HG03354 (cell line): ENCODE data around the gene ST13.
"Not testable (repeated sequence)": the region's sequence is repeated elsewhere in the genome, so short reads cannot be mapped to it uniquely, and the experiment has no call there.

Experiments used
- ATAC-seq: cut with Tn5 transposase; IDR thresholded peaks from one replicate; pipeline ENCODE4 v1.9.1; 2021; ENCODE audit warnings: mild to moderate bottlenecking; ENCODE audit not compliant: unreplicated experiment, poor library complexity, severe bottlenecking

The ST13 gene

DNA sequence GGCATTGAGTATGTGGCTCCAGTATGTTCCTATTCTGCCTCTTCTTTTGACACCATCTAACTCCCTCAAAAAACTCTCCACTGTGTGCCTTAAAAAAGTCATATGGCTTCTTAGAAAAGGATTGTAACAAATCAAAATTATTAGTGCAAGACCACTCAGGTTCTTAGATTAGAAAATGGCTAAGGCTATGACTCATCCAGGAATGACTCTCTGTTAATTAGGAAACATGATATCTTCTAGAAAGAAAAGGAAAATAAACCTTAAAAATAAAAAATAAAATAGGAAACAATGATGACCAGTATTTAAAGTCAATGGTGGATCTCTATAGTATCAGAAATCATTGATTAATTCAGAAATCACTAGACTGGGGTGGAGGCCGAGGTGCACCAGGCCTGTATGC lies 59.0 kb downstream of the ST13 start:
- no peak for ATAC-seq

DNA sequence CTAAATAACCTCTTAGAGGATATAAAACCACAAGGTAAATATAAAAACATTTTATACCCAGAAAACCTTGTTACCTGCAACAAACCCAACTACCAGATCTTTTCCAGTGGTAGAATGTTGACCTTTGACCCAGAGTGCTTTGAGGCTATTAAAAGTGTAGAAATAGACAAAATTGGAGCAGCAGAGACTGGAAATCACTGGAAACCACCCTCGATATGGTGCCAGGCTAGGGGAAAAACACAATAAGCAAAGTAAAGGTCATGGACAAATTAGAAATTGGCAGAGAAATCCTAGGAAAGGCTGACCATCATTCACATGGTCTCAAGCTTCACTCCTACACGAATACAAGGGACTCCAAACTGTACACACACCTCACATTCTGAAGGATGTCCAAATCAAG lies 64.0 kb downstream of the ST13 start:
- no peak for ATAC-seq

DNA sequence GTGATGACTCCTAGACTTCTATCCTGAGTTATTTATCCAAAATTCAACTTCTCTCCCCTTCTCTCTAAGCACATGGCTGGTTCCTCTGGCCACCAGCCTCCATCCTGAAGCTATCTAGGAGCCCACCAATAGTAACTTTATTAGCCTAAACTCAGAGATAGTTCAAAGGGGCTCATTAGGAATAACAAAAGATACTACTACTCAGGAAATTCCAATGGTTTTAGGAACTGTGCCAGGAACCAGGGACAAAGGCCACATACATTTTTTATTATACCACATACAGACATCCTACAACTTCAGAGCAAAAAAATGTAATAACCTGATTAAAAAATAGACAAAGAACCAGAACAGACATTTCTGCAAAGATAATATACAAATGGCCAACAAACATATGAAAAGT lies 65.2 kb downstream of the ST13 start:
- no peak for ATAC-seq

DNA sequence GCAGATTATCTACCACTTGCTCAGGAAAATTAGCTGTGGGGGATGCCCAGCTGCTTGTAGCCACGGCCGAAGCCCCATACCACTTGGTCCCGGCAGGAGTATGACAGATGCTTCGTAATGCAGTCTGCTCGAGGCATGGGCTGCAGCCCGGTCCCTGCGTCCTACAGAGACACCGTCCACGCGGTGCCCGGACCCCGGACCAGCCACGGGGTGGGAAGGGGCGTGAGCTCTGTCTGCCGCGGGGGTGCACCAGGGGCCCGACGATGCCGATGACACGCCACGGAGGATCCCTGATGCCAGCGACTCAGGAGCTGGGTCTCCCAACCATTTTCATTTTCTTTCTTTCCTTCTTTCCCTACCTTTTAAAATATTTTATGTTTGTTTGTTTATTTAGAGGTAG lies 67.3 kb downstream of the ST13 start:
- no peak for ATAC-seq

DNA sequence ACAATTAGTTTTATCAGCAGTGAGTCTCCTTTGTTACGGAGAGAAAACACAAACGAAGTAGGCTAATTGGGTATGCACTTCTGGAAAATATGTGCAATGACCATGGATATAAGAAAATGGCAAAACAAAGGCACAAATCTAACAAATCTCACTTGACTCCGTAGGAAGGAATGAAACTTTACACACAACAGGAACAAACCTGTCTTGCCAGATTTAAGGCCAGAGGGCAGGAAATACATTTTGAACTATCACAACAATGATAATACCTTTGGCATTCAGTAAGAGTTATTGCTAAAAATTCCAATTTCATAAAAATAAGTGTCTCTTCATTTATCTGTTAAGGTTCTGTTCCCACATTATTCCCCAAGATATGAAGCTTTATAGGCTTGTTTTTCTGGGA lies 73.9 kb downstream of the ST13 start:
- no peak for ATAC-seq

DNA sequence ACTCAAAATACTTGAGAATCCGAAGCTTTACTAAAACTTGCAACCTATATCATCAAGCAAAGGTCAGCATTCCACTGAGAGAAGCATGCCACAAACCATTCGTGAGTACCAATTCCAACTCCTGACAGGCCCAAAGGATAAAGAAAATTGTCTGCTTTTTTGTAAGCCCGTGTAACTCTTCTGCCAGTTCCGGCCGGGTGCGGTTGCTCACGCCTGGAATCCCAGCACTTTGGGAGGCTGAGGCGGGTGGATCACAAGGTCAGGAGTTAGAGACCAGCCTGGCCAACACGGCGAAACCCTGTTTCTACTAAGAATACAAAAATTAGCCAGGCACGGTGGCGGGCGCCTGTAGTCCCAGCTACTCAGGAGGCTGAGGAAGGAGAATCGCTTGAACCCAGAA lies 74.7 kb downstream of the ST13 start:
- not testable (repeated sequence) for ATAC-seq
